ENCODE results near the gene PAM. TPM values are rescaled to one million over a fixed set of nuclear protein-coding genes. Genes with fewer than 3 reads are reported as not detected.

Gene PAM
- total and polyA plus RNA-seq, 2 of the 8 experiments (the other 6 are each of a cell fraction or from before 2014, with no cell fraction given), result 30.4 to 67.8 TPM

- TF ChIP-seq RNF2 (IDR thresholded peaks at IDR 0.05; ENCODE audit: borderline replicate concordance, low read depth, low read length, missing control alignments, poor library complexity, severe bottlenecking), result no peak
Measured at GRCh38 chr5:103010168-103010567, 255.1 kb downstream of the PAM start (continued).

Data from H1 (cell line).